GM10847 (cell line): ENCODE measurements around the gene FUNDC1.

Experiments used
- POLR2A ChIP-seq: IDR thresholded peaks from 2 replicates; pipeline ENCODE4 v1.6.1; 2011; ENCODE audit not compliant: insufficient read length; ENCODE audit errors: extremely low read depth

Gene FUNDC1

GRCh38 chrX:44489515-44489914, 53.1 kb downstream of the FUNDC1 start:
- no peak for TF ChIP-seq POLR2A

DNA sequence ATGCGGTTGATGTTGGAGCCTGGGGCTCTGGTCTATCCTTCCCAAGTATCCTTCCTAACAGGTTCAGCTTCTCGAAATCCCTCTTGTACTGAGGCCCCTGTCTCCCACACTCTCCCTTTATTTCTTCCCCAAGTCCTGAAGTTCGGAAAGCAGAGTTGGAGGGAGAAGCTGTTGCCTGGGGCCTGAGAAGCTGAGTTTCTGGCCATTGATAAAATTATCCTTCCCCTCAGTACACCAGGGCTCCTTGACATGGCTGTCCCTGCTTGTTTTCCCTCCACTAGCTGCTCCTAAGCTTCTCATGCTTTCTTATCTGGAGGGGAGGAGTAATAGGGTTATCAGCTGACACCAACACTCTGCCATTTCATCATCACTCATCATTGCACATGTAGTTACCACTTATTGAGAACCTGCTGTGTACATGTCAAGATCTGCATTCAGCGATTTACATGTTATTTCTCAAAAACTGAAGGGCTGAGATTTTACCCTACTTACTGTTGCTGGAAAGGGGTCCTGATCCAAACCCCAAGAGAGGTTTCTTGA, 58.0 kb downstream of the FUNDC1 start:
- TF ChIP-seq POLR2A = no peak

DNA sequence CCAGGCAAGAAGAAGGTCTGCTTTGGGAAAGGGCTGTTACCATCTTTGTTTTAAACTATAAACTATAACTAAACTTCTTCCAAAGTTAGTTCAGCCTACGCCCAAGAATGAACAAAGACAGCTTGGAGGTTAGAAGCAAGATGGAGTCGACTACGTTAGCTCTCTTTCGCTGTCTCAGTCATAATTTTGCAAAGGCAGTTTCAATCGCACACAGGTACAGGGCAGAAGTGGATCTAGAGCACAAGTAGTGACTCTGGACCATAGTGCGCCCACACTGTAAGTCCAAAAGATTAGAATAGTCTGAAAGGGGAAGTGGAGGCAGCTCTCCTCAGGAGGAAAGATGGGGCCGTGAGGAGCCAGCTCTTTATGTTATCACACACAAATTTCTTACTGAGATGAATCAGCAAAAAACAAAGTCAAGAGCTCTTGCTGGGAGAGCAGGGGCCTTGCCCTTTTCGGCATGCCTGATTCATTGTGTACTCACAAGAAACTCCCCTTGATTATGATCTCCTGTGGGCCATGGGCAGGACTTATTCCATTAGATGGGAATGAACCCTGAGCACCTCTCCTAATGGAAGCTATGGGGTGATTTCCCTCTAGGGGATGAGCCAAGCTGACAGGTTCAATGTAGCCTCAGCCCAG, 58.6 kb downstream of the FUNDC1 start:
- no peak for TF ChIP-seq POLR2A

DNA sequence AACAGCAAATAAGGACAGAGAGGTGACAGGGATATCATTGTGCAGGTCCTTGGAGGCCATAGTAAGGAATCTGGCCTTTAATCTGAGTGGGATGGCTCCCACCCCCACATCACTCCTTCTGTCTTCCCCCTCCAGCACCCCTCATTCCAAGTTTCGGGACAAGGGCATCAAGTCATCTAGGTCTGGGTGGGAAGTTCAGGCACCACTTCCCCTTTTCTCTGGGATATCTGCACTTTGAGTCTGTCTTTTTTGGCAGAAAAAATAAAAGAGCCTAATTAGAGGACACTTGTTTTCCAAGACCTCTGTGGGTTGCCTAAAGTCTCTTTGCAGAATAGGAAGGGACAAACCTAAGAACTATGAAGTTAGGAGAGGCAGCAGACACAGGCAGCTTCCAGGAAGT, 60.1 kb downstream of the FUNDC1 start:
- TF ChIP-seq POLR2A = no peak

GRCh38 chrX:44480591-44480990, 62.1 kb downstream of the FUNDC1 start:
- TF ChIP-seq POLR2A = no peak

DNA sequence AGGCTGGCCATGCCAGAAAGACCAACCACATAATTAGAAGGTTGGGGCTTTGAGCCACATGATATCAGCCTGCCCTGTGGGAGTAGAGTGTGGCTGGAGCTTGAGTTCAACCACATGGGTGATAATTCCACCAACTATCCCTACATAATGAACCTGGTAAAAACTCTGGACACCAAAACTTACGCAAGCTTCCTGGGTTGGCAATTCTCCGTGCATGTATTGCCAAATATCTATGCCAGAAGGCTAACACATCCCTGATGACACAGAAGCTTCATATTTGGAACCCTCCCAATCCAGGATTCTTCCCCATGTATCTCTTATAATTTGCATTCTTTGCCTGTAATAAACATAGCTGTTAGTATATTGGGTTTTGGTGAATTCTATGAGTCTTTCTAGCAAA, 68.2 kb downstream of the FUNDC1 start:
- TF ChIP-seq POLR2A = no peak
